Measurements from ENCODE around the gene PDE4B.

The PDE4B gene

GRCh38 chr1:66022904-66023620 is 230.4 kb downstream of the PDE4B start:
- H3K9me3 ChIP-seq (ENCODE audit: insufficient read depth, low read depth, low read length) = no peaks in the 10 kb centered on the region
- H3K36me3 ChIP-seq (ENCODE audit: insufficient read depth, low read length) = no peaks in the 10 kb centered on the region
- no peaks in the 10 kb centered on the region for H4K20me1 ChIP-seq (ENCODE audit: insufficient read depth, low read length, poor library complexity, severe bottlenecking)
- no peaks in the 10 kb centered on the region for H3K79me2 ChIP-seq (ENCODE audit: insufficient read depth, low read length)
- H3F3A ChIP-seq (ENCODE audit: low read depth) = no peaks in the 10 kb centered on the region
- H3K4me1 ChIP-seq (ENCODE audit: insufficient read depth, low read length, poor library complexity, severe bottlenecking) = no peaks in the 10 kb centered on the region
- H2AFZ ChIP-seq (ENCODE audit: low read length) = no peak overlapping the region
- no peak overlapping the region for H3K9ac ChIP-seq (ENCODE audit: low read depth, low read length, poor library complexity, severe bottlenecking)
- no peak overlapping the region for H3K4me2 ChIP-seq (ENCODE audit: low read depth, low read length, poor library complexity, severe bottlenecking)
- no peaks in the 10 kb centered on the region for H3K9me2 ChIP-seq (replicated peaks; ENCODE audit: low read depth, low read length)
- no peak for TF ChIP-seq EZH2phosphoT487 (IDR thresholded peaks at IDR 0.05; ENCODE audit: borderline replicate concordance)
- no peak for TF ChIP-seq CTCF (conservative IDR thresholded peaks at IDR 0.05; ENCODE audit: low read length)
- no peaks in the 10 kb centered on the region for H3K27me3 ChIP-seq (ENCODE audit: insufficient read depth, low read length, poor library complexity, severe bottlenecking)
- no peak overlapping the region for H3K4me3 ChIP-seq (ENCODE audit: low read length, poor library complexity, severe bottlenecking)

GRCh38 chr1:66025188-66025587 is 232.5 kb downstream of the PDE4B start:
- H3K9me3 ChIP-seq (ENCODE audit: insufficient read depth, low read depth, low read length) = 0 out of 2 replicates have a peak, but pooled peaks cover 4% of the 10 kb centered on the region
- no peak overlapping the region for H2AFZ ChIP-seq (ENCODE audit: low read length)
- TF ChIP-seq CTCF (conservative IDR thresholded peaks at IDR 0.05; ENCODE audit: low read length) (no peak), EZH2phosphoT487 (IDR thresholded peaks at IDR 0.05; ENCODE audit: borderline replicate concordance) (no peak)
- no peaks in the 10 kb centered on the region for H3K79me2 ChIP-seq (ENCODE audit: insufficient read depth, low read length)
- H3K27me3 ChIP-seq (ENCODE audit: insufficient read depth, low read length, poor library complexity, severe bottlenecking) = no peaks in the 10 kb centered on the region
- H3K4me1 ChIP-seq (ENCODE audit: insufficient read depth, low read length, poor library complexity, severe bottlenecking) = no peaks in the 10 kb centered on the region
- H4K20me1 ChIP-seq (ENCODE audit: insufficient read depth, low read length, poor library complexity, severe bottlenecking) = no peaks in the 10 kb centered on the region
- no peaks in the 10 kb centered on the region for H3K9me2 ChIP-seq (replicated peaks; ENCODE audit: low read depth, low read length)
- no peak overlapping the region for H3K9ac ChIP-seq (ENCODE audit: low read depth, low read length, poor library complexity, severe bottlenecking)
- no peaks in the 10 kb centered on the region for H3K36me3 ChIP-seq (ENCODE audit: insufficient read depth, low read length)
- no peak overlapping the region for H3K4me2 ChIP-seq (ENCODE audit: low read depth, low read length, poor library complexity, severe bottlenecking)
- no peak overlapping the region for H3K4me3 ChIP-seq (ENCODE audit: low read length, poor library complexity, severe bottlenecking)
- H3F3A ChIP-seq (ENCODE audit: low read depth) = no peaks in the 10 kb centered on the region

GRCh38 chr1:66028035-66028434 is 235.3 kb downstream of the PDE4B start:
- Histone ChIP-seq H3K79me2 (ENCODE audit: insufficient read depth, low read length) (no peaks in the 10 kb centered on the region), H3K36me3 (ENCODE audit: insufficient read depth, low read length) (no peaks in the 10 kb centered on the region), H3K9me3 (ENCODE audit: insufficient read depth, low read depth, low read length) (0 out of 2 replicates have a peak, but pooled peaks cover 5% of the 10 kb centered on the region), H3K4me2 (ENCODE audit: low read depth, low read length, poor library complexity, severe bottlenecking) (no peak overlapping the region), H3K4me1 (ENCODE audit: insufficient read depth, low read length, poor library complexity, severe bottlenecking) (no peaks in the 10 kb centered on the region), H3K27me3 (ENCODE audit: insufficient read depth, low read length, poor library complexity, severe bottlenecking) (no peaks in the 10 kb centered on the region), H4K20me1 (ENCODE audit: insufficient read depth, low read length, poor library complexity, severe bottlenecking) (no peaks in the 10 kb centered on the region), H3K9me2 (replicated peaks; ENCODE audit: low read depth, low read length) (no peaks in the 10 kb centered on the region), H3K9ac (ENCODE audit: low read depth, low read length, poor library complexity, severe bottlenecking) (no peak overlapping the region), H3F3A (ENCODE audit: low read depth) (no peaks in the 10 kb centered on the region), H3K4me3 (ENCODE audit: low read length, poor library complexity, severe bottlenecking) (no peak overlapping the region), H2AFZ (ENCODE audit: low read length) (no peak overlapping the region)
- TF ChIP-seq CTCF (conservative IDR thresholded peaks at IDR 0.05; ENCODE audit: low read length) (no peak), EZH2phosphoT487 (IDR thresholded peaks at IDR 0.05; ENCODE audit: borderline replicate concordance) (no peak)

All from Loucy (cell line).